Breast epithelium (tissue), 4 donors: Measurements from ENCODE around the gene CHD2. TPM values are rescaled to one million over a fixed set of nuclear protein-coding genes. Genes with fewer than 3 reads are reported as not detected.

Source experiments
- DNase-seq, 2 donors: peaks; one replicate each; pipeline ENCODE4 v3.0.0-alpha.2; 2019; ENCODE audit warnings: low spot score in 2 of 2
- H3K27ac ChIP-seq, 2 donors: fragments of 200-600 bp; sonication (generic) in 1 of 2; one replicate each; pipeline ENCODE4 v1.5.1; 2016 to 2019; ENCODE audit warnings: mild to moderate bottlenecking in 1 of 2
- H3K27me3 ChIP-seq, 2 donors: fragments of 200-600 bp; sonication (generic) in 1 of 2; one replicate each; pipeline versions ENCODE4 v1.5.1 to v1.6.0; 2017 to 2019; ENCODE audit warnings: control low read depth in 1 of 2, mild to moderate bottlenecking in 1 of 2
- H3K36me3 ChIP-seq: fragments of 200-600 bp; one replicate; pipeline ENCODE4 v1.5.1; 2019
- H3K4me1 ChIP-seq, 2 donors: fragments of 200-600 bp; sonication (generic); one replicate each; pipeline ENCODE4 v1.5.1; 2016 to 2019; ENCODE audit warnings: control low read depth in 1 of 2
- H3K4me3 ChIP-seq, 3 donors: fragments of 200-600 bp; sonication (generic); 1 replicate in 2 of 3; 2 replicates in 1 of 3; pipeline ENCODE4 v1.5.1; 2016 to 2019; ENCODE audit warnings: mild to moderate bottlenecking in 3 of 3, moderate library complexity in 2 of 3
- H3K9me3 ChIP-seq, 2 donors: fragments of 200-600 bp; sonication (generic) in 1 of 2; one replicate each; pipeline ENCODE4 v1.5.1; 2016 to 2019; ENCODE audit warnings: control low read depth in 1 of 2
- CTCF ChIP-seq, 3 donors: fragments of 450-650 bp; IDR thresholded peaks; one replicate each; pipeline ENCODE4 v1.5.1; 2016 to 2017; ENCODE audit warnings: antibody characterized with exemption in 3 of 3, mild to moderate bottlenecking in 3 of 3, moderate library complexity in 3 of 3
- POLR2A ChIP-seq: fragments of 450-650 bp; IDR thresholded peaks from one replicate; pipeline ENCODE4 v1.6.1; 2016; ENCODE audit warnings: antibody characterized with exemption, mild to moderate bottlenecking, moderate library complexity
- POLR2AphosphoS5 ChIP-seq, 3 donors: sonication (generic); formaldehyde crosslinking; IDR thresholded peaks; one replicate each; pipeline ENCODE4 v1.6.1; 2017; ENCODE audit warnings: antibody characterized with exemption in 3 of 3
- intact Hi-C: fragments of 100-400 bp; cut with DNase I; formaldehyde crosslinking; loops from one replicate; pipeline ENCODE4 v1.15.1; 2023; ENCODE audit warnings: low total_unique reads
- total RNA-seq, 3 donors: library from RNA; depleted of rRNA; stranded (reverse); fragments of >200 nt; gene quantifications; one replicate each; pipeline ENCODE4 v1.1.0, GENCODE V29; 2016

Gene CHD2
- total RNA-seq, 3 donors from 2014 or later: 137 to 215 (median 197) TPM

- Histone ChIP-seq H3K36me3 (no peaks in the 10 kb centered on the region), H3K27me3 (no peaks in the 10 kb centered on the region), H3K9me3 (no peaks in the 10 kb centered on the region), H3K27ac (peak overlapping the region; percentile 66 to 85), H3K4me1 (peaks cover 0 to 18% of the 10 kb centered on the region in 2 donors), H3K4me3 (peak overlapping the region in 2 of 3 donors; percentile 13 to 82)
- intact Hi-C loops: no loop called here
- no peak for DNase-seq
- no peak for TF ChIP-seq POLR2A
- no peak for TF ChIP-seq CTCF (IDR thresholded peaks at IDR 0.05)
- no peak for TF ChIP-seq POLR2AphosphoS5 (IDR thresholded peaks at IDR 0.05)
Observed at GRCh38 chr15:93067649-93068085, 167.5 kb downstream of the CHD2 start.

- H3K27me3 ChIP-seq: no peaks in the 10 kb centered on the region
- no peaks in the 10 kb centered on the region for H3K36me3 ChIP-seq
- no peak for DNase-seq
- H3K27ac ChIP-seq: peak overlapping the region; percentile 66 to 85
- H3K9me3 ChIP-seq: no peaks in the 10 kb centered on the region
- H3K4me1 ChIP-seq: peaks cover 0 to 18% of the 10 kb centered on the region in 2 donors
- peak overlapping the region in 2 of 3 donors; percentile 79 to 82 for H3K4me3 ChIP-seq
- intact Hi-C loops: no loop called here
- TF ChIP-seq POLR2A (no peak), CTCF (IDR thresholded peaks at IDR 0.05) (no peak), POLR2AphosphoS5 (IDR thresholded peaks at IDR 0.05) (no peak)
Observed at GRCh38 chr15:93068581-93069199, 168.6 kb downstream of the CHD2 start.

DNA sequence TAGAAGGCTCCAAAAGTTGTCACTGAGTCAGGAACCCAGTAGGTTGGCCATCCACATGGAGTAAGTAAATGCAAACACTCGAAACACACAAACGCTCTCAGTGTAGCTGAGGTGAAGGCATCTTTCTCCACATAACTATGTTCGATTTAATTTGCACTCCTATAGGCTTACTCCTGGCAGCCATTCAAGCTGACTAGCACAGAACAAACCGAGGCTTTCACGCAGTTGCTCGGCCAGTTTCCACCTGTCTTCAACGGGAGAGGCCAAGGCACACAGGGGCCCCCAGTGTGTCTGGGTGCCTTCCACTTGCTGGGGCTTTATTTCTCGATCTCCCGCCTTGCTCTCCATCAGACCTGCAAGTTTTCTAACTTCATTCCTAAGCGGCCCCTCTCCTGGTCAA is 170.0 kb downstream of the CHD2 start:
- Histone ChIP-seq H3K4me1 (peaks cover 0 to 10% of the 10 kb centered on the region in 2 donors), H3K36me3 (no peaks in the 10 kb centered on the region), H3K27ac (peak overlapping the region; percentile 85 to 86), H3K27me3 (no peaks in the 10 kb centered on the region), H3K4me3 (peak overlapping the region; percentile 79 to 84 (median 82)), H3K9me3 (no peaks in the 10 kb centered on the region)
- intact Hi-C loops: loop anchor here (2.0 kb wide), 1 partner anchor 41 kb away; no protein-coding TSS in a partner anchor
- DNase-seq: no peak
- TF ChIP-seq CTCF (IDR thresholded peaks at IDR 0.05) (no peak), POLR2A (no peak), POLR2AphosphoS5 (IDR thresholded peaks at IDR 0.05) (no peak)

DNA sequence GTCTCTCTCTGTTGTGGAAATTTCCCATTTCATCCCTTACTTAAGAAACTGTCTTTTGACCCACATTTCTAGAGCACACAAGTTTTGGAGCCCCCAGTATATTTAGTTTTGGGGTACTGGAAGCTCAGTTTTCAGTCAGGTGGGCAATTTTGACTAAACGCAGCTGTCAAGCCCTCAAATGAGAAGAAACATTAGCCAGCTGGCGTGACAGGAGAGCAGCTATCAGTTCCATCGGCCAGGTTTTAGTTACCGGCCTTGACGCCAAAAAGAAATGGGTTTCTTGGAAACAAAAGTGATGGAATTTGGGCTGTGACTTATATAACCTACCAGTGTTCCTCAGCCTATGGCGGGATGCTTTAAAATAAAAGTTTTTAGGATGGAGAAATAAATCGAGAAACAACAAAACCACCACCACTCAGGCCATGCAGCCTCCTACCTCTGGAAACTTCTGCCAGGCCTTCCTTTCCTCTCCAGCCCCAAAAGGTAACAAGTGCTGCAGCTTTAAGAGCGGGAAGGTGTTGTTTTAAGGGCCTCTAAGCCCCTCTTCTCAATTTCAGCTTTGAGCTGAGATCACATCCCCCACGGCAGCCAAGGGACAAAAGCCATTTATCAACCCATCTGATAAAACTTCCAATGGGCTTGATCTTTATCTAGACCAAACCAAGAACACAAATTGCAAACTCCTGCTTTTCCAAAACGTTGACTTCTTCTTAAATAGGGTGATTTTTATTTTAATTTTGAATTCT is 170.6 kb downstream of the CHD2 start:
- Histone ChIP-seq H3K4me1 (peaks cover 0 to 10% of the 10 kb centered on the region in 2 donors), H3K4me3 (peak overlapping the region; percentile 79 to 84 (median 82)), H3K9me3 (no peaks in the 10 kb centered on the region), H3K27ac (peak overlapping the region; percentile 85 to 86), H3K27me3 (no peaks in the 10 kb centered on the region), H3K36me3 (no peaks in the 10 kb centered on the region)
- intact Hi-C loops: loop anchor here (2.0 kb wide), 1 partner anchor 42 kb away; no protein-coding TSS in a partner anchor
- no peak for DNase-seq
- no peak for TF ChIP-seq POLR2A
- TF ChIP-seq CTCF (IDR thresholded peaks at IDR 0.05): no peak
- no peak for TF ChIP-seq POLR2AphosphoS5 (IDR thresholded peaks at IDR 0.05)

- no peak for DNase-seq
- Histone ChIP-seq H3K27ac (peak overlapping the region; percentile 85 to 86), H3K4me3 (peak overlapping the region; percentile 79 to 84 (median 82)), H3K4me1 (peaks cover 0 to 10% of the 10 kb centered on the region in 2 donors), H3K27me3 (no peaks in the 10 kb centered on the region), H3K9me3 (no peaks in the 10 kb centered on the region), H3K36me3 (no peaks in the 10 kb centered on the region)
- TF ChIP-seq POLR2A (no peak), CTCF (IDR thresholded peaks at IDR 0.05) (no peak), POLR2AphosphoS5 (IDR thresholded peaks at IDR 0.05) (no peak)
- intact Hi-C loops: loop anchor here (2.0 kb wide), 1 partner anchor 43 kb away; no protein-coding TSS in a partner anchor
Observed at GRCh38 chr15:93071469-93071936, 171.4 kb downstream of the CHD2 start.
